Liver (tissue), 9 donors: ENCODE data around the gene DACH1. TPM values are rescaled to one million over a fixed set of nuclear protein-coding genes. Genes with fewer than 3 reads are reported as not detected.

Experiments
- DNase-seq: peaks from one replicate; pipeline ENCODE4 v3.0.0-alpha.2; 2017; ENCODE audit warnings: low spot score
- H3K27ac ChIP-seq, 2 donors: one replicate each; pipeline ENCODE4 v1.7.0; 2013; ENCODE audit warnings: inconsistent platforms in 2 of 2, low read length in 2 of 2, control low read depth in 1 of 2, low read depth in 1 of 2, mild to moderate bottlenecking in 1 of 2
- H3K27me3 ChIP-seq, 4 donors: one replicate each; pipeline versions ENCODE4 v1.6.1 to v1.7.0; 2013; ENCODE audit warnings: low read length in 3 of 4, inconsistent platforms in 1 of 4, mild to moderate bottlenecking in 1 of 4, moderate library complexity in 1 of 4; ENCODE audit not compliant: control insufficient read depth in 4 of 4, insufficient read depth in 4 of 4
- H3K36me3 ChIP-seq, 4 donors: one replicate each; pipeline versions ENCODE4 v1.6.1 to v1.7.0; 2013; ENCODE audit warnings: low read length in 3 of 4, mild to moderate bottlenecking in 3 of 4, low read depth in 1 of 4, moderate library complexity in 1 of 4; ENCODE audit not compliant: control insufficient read depth in 4 of 4, insufficient read depth in 3 of 4
- H3K4me1 ChIP-seq, 4 donors: one replicate each; pipeline versions ENCODE4 v1.6.1 to v1.7.0; 2013; ENCODE audit warnings: low read length in 3 of 4, mild to moderate bottlenecking in 3 of 4, moderate library complexity in 1 of 4; ENCODE audit not compliant: control insufficient read depth in 4 of 4, insufficient read depth in 4 of 4
- H3K4me3 ChIP-seq, 3 donors: one replicate each; pipeline versions ENCODE4 v1.6.1 to v1.7.0; 2013; ENCODE audit warnings: low read length in 3 of 3, control low read depth in 1 of 3, low read depth in 1 of 3, mild to moderate bottlenecking in 1 of 3
- H3K9ac ChIP-seq, 2 donors: one replicate each; pipeline ENCODE4 v1.7.0; 2013; ENCODE audit warnings: low read length in 2 of 2, mild to moderate bottlenecking in 2 of 2, moderate library complexity in 2 of 2, control low read depth in 1 of 2, low read depth in 1 of 2
- H3K9me3 ChIP-seq, 4 donors: one replicate each; pipeline versions ENCODE4 v1.6.1 to v1.7.0; 2013; ENCODE audit warnings: low read length in 3 of 4; ENCODE audit not compliant: control insufficient read depth in 4 of 4
- ATF3 ChIP-seq: IDR thresholded peaks from 2 replicates; pipeline ENCODE4 v1.6.1; 2016; ENCODE audit warnings: antibody characterized with exemption
- CTCF ChIP-seq: fragments of 150-350 bp; IDR thresholded peaks from 2 replicates; pipeline ENCODE4 v1.5.1; 2017; ENCODE audit warnings: improper control_type of control experiment, low read depth, low read length; ENCODE audit not compliant: missing input control
- EGR1 ChIP-seq, 2 donors: IDR thresholded peaks; 2 replicates each; pipeline ENCODE4 v1.6.1; 2016 to 2018; ENCODE audit warnings: antibody characterized with exemption in 2 of 2, low read depth in 2 of 2
- FOXA1 ChIP-seq: IDR thresholded peaks from 2 replicates; pipeline ENCODE4 v1.6.1; 2016; ENCODE audit warnings: antibody characterized with exemption
- FOXA2 ChIP-seq: IDR thresholded peaks from 2 replicates; pipeline ENCODE4 v1.6.1; 2016; ENCODE audit warnings: antibody characterized with exemption
- GABPA ChIP-seq, 2 donors: IDR thresholded peaks in 1 of 2; conservative IDR thresholded peaks in 1 of 2; 2 replicates each; pipeline ENCODE4 v1.6.1; 2016; ENCODE audit warnings: antibody characterized with exemption in 2 of 2, mild to moderate bottlenecking in 1 of 2, moderate library complexity in 1 of 2
- HNF4A ChIP-seq, 2 donors: conservative IDR thresholded peaks; 2 replicates each; pipeline ENCODE4 v1.6.1; 2016; ENCODE audit warnings: antibody characterized with exemption in 2 of 2, mild to moderate bottlenecking in 2 of 2
- HNF4G ChIP-seq: IDR thresholded peaks from 2 replicates; pipeline ENCODE4 v1.6.1; 2016; ENCODE audit warnings: antibody characterized with exemption
- JUND ChIP-seq, 2 donors: IDR thresholded peaks; 2 replicates each; pipeline ENCODE4 v1.6.1; 2016; ENCODE audit warnings: antibody characterized with exemption in 2 of 2
- MAX ChIP-seq: IDR thresholded peaks from 2 replicates; pipeline ENCODE4 v1.6.1; 2016; ENCODE audit warnings: antibody characterized with exemption
- RAD21 ChIP-seq, 2 donors: IDR thresholded peaks; 2 replicates each; pipeline ENCODE4 v1.6.1; 2016; ENCODE audit warnings: antibody characterized with exemption in 2 of 2, mild to moderate bottlenecking in 2 of 2
- REST ChIP-seq: IDR thresholded peaks from 2 replicates; pipeline ENCODE4 v1.6.1; 2016; ENCODE audit warnings: antibody characterized with exemption, mild to moderate bottlenecking
- RXRA ChIP-seq, 2 donors: IDR thresholded peaks; 2 replicates each; pipeline ENCODE4 v1.6.1; 2017 to 2018; ENCODE audit warnings: antibody characterized with exemption in 2 of 2, mild to moderate bottlenecking in 1 of 2
- SP1 ChIP-seq: IDR thresholded peaks from 2 replicates; pipeline ENCODE4 v1.6.1; 2018; ENCODE audit warnings: antibody characterized with exemption, mild to moderate bottlenecking
- TAF1 ChIP-seq: conservative IDR thresholded peaks from 2 replicates; pipeline ENCODE4 v1.6.1; 2016; ENCODE audit warnings: antibody characterized with exemption, mild to moderate bottlenecking
- ZBTB33 ChIP-seq: IDR thresholded peaks from 2 replicates; pipeline ENCODE4 v1.6.1; 2016; ENCODE audit warnings: antibody characterized with exemption
- polyA plus RNA-seq, 2 donors: library from polyadenylated mRNA; stranded (reverse) in 1 of 2; unstranded in 1 of 2; fragments of 200-250 nt in 1 of 2; fragments of >200 nt in 1 of 2; fragmentation: Nextera tagmentation in 1 of 2; extraction: Ambion mirVana in 1 of 2; gene quantifications; one replicate each; pipeline versions ENCODE4 v1.2.1 to v1.2.3, GENCODE V29; 2013 to 2015
- total RNA-seq, 2 donors: library from RNA; depleted of rRNA; stranded (reverse); fragments of >200 nt; gene quantifications; one replicate each; pipeline ENCODE4 v1.2.3, GENCODE V29; 2014
- donor health status: healthy.
- donor health status: healthy.
- donor health status: healthy.
- donor health status: healthy.
- donor health status: healthy.

DACH1 gene
- total and polyA plus RNA-seq, 4 donors, result 0.28 to 1.9 (median 0.77) TPM

- DNase-seq, result no peak
- Histone ChIP-seq H3K27me3 (no peaks in the 10 kb centered on the region), H3K4me1 (peaks cover 0 to 5% (median under 1%) of the 10 kb centered on the region in 4 donors), H3K4me3 (no peak overlapping the region), H3K27ac (no peak overlapping the region), H3K9me3 (no peaks in the 10 kb centered on the region), H3K36me3 (no peaks in the 10 kb centered on the region), H3K9ac (no peak overlapping the region)
- TF ChIP-seq EGR1 (IDR thresholded peaks at IDR 0.05; ENCODE audit: low read depth in 2 of 2) (no peak), ZBTB33 (no peak), ATF3 (no peak), TAF1 (no peak), GABPA (IDR thresholded peaks at IDR 0.05 in 1 of 2, conservative IDR thresholded peaks at IDR 0.05 in 1 of 2) (no peak), HNF4A (conservative IDR thresholded peaks at IDR 0.05) (no peak), SP1 (no peak), REST (no peak), JUND (IDR thresholded peaks at IDR 0.05) (no peak), CTCF (no peak), FOXA1 (no peak), RAD21 (IDR thresholded peaks at IDR 0.05) (no peak), MAX (no peak)
Measured at GRCh38 chr13:71886880-71887279, 19.9 kb upstream of the DACH1 start.

- Histone ChIP-seq H3K9ac (no peak overlapping the region), H3K4me3 (no peak overlapping the region)
- no peak for DNase-seq
- TF ChIP-seq FOXA2 (no peak), RAD21 (IDR thresholded peaks at IDR 0.05) (no peak), CTCF (no peak), RXRA (IDR thresholded peaks at IDR 0.05) (no peak), SP1 (no peak), HNF4A (conservative IDR thresholded peaks at IDR 0.05) (no peak), JUND (IDR thresholded peaks at IDR 0.05) (no peak), REST (no peak), EGR1 (IDR thresholded peaks at IDR 0.05; ENCODE audit: low read depth in 2 of 2) (no peak), HNF4G (no peak), ATF3 (no peak), TAF1 (no peak)
Measured at GRCh38 chr13:71882120-71882519, 15.1 kb upstream of the DACH1 start.

More at GRCh38 chr13:71882120-71882519, 15.1 kb upstream of the DACH1 start:
- H3K27me3 ChIP-seq, result no peaks in the 10 kb centered on the region
- no peak overlapping the region for H3K27ac ChIP-seq
- no peaks in the 10 kb centered on the region for H3K36me3 ChIP-seq
- H3K4me1 ChIP-seq, result peaks cover 3 to 12% (median 9%) of the 10 kb centered on the region in 4 donors
- no peaks in the 10 kb centered on the region for H3K9me3 ChIP-seq
